Mucosa of gallbladder (tissue), 1 donor: ENCODE measurements around the gene APOA4. TPM values are rescaled to one million over a fixed set of nuclear protein-coding genes. Genes with fewer than 3 reads are reported as not detected.

Experiments
- DNase-seq: peaks from one replicate; pipeline ENCODE4 v3.0.0-alpha.2; 2020; ENCODE audit warnings: low spot score
- total RNA-seq: library from RNA; stranded (reverse); gene quantifications from one replicate; pipeline ENCODE4 v1.2.1, GENCODE V29; 2021
- donor health status: DM: no; HTN: no; CAD: no.

Gene APOA4
- total RNA-seq, 1 donor from 2014 or later, result not detected

- no peak for DNase-seq
Measured at GRCh38 chr11:116830184-116830912, 7.2 kb upstream of the APOA4 start.

DNA sequence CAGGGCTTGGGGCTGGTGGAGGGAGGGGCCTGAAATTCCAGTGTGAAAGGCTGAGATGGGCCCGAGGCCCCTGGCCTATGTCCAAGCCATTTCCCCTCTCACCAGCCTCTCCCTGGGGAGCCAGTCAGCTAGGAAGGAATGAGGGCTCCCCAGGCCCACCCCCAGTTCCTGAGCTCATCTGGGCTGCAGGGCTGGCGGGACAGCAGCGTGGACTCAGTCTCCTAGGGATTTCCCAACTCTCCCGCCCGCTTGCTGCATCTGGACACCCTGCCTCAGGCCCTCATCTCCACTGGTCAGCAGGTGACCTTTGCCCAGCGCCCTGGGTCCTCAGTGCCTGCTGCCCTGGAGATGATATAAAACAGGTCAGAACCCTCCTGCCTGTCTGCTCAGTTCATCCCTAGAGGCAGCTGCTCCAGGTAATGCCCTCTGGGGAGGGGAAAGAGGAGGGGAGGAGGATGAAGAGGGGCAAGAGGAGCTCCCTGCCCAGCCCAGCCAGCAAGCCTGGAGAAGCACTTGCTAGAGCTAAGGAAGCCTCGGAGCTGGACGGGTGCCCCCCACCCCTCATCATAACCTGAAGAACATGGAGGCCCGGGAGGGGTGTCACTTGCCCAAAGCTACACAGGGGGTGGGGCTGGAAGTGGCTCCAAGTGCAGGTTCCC is 6.5 kb upstream of the APOA4 start, which contains the start of gene APOC3:
Gene APOC3 (plus strand): TSS at position 383 of the 659 bp plus-strand sequence. CDS start 676 bp downstream, outside the sequence.
- DNase-seq, result no peak

DNA sequence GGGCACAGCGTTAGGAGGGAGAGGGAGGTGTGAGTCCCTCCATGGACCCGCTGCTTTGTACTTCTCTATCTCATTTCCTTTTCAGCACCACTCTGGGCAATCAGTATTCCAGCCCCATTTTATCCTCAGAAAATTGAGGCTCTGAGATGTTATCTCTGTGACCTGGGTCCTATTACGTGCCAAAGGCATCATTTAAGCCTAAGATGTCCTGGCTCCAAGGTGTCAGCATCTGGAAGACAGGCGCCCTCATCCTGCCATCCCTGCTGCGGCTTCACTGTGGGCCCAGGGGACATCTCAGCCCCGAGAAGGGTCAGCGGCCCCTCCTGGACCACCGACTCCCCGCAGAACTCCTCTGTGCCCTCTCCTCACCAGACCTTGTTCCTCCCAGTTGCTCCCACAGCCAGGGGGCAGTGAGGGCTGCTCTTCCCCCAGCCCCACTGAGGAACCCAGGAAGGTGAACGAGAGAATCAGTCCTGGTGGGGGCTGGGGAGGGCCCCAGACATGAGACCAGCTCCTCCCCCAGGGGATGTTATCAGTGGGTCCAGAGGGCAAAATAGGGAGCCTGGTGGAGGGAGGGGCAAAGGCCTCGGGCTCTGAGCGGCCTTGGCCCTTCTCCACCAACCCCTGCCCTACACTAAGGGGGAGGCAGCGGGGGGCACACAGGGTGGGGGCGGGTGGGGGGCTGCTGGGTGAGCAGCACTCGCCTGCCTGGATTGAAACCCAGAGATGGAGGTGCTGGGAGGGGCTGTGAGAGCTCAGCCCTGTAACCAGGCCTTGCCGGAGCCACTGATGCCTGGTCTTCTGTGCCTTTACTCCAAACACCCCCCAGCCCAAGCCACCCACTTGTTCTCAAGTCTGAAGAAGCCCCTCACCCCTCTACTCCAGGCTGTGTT is 5.8 kb upstream of the APOA4 start:
- DNase-seq, result no peak

GRCh38 chr11:116827461-116827860 is 4.4 kb upstream of the APOA4 start:
- no peak for DNase-seq

DNA sequence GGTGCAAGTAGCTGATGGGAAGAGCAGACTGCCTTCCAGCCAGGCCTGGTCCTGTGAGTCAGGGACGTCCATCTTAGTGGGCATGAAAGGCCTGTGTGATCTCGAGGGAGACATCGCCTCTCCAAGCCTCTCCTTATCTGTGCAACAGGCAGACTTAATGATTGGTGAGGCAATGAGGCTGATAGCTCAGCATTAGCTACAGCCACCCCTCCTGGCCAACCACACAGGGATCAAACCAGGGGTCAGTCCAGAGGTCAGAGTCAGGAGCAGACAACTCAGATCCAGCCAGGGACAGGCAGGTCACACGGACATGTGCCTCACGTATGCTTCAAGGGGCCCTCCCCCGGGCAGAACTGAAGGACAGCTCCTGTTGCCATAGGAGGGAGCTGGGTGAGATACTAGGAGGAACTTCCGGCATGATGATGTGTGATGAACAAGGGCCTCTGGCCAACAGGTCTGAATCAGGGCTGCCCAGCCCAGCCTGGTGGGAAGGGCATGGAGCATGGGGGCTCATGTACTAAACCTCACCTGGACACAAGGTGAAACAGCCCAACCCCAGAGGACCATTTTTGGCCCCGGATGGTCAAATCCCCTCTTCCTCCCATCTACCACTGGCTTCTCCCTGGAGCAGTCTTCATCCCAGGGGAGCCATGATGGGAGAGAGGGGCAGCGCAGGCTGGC is 3.8 kb upstream of the APOA4 start:
- no peak for DNase-seq

- no peak for DNase-seq
Measured at GRCh38 chr11:116825854-116826750, 3.0 kb upstream of the APOA4 start.

DNA sequence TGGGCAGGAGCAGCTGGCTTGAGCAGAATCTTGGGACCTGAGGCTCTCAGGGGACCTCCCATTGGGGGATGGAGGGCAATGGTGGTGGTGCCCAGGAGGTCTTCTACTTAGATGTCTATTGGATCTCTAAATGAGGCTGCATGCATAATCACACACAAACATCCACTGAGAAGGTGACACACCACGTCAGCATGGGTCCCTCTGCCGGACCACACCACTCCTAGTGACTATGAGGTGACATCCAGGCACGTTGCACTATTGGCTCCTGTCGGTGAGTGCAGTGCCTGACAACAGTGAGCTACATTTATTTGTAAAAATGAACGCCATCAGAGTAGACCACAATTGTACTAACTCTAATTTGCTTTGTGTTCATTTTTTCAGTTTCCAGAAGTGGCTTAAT is 2.3 kb upstream of the APOA4 start:
- no peak for DNase-seq

- no peak for DNase-seq
Measured at GRCh38 chr11:116822575-116822974, 529 bp downstream of the APOA4 start.

DNA sequence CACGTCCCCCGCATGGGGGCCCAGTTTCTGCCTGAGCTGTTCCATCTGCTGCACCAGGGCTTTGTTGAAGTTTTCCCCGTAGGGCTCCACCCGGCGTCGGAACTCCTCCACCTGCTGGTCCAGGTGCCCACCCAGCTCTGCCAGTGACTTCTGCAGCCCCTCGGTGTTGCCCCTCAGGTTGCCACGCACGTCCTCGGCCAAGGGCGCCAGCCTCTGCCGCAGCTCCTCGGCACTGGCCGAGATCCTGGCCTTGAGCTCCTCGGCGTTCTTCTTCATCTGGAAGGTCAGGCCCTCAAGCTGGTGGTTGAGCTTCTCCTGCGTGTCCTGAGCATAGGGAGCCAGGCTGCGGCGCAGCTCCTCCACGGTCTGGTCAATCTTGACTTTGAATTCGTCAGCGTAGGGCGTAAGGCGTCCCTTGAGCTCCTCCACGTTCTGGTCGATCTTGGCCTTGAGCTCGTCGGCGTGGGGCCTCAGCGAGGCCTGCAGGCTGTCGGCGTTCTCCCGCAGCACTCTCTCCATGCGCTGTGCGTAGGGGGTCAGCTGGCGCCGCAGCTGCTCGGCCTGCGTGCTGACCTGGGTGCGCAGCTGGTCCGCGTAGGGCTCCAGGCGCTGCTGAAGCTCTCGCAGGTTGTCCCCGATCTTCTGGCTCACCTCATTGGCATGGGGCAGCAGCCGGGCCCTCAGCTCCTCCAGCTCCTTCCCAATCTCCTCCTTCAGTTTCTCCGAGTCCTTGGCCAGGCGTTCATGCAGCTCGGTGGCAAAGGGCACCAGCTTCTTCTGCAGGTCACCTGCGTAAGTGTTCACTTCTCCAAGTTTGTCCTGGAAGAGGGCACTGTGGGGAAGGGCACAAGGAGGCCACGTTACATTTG is 1.8 kb downstream of the APOA4 start:
- no peak for DNase-seq

DNA sequence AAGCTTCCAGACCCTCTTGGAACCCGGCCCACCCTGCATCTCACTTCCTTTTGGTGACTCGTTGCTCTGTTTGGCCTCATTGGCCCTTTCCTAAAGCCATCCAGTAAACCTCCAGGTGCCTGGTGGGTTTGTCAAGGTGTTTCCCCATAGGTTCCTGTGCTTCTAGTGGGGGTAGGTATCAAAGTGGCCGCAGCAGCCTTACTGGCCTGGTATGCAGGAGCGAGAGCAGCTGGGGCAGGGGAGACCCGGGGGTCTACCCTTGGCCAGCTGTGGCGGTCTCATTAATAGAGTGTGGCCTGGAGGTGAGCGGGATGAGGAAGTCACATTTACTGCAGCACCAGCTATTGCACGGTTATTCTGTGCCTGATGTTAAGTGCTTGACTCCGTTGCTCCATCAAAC is 4.1 kb downstream of the APOA4 start:
- DNase-seq, result no peak

DNA sequence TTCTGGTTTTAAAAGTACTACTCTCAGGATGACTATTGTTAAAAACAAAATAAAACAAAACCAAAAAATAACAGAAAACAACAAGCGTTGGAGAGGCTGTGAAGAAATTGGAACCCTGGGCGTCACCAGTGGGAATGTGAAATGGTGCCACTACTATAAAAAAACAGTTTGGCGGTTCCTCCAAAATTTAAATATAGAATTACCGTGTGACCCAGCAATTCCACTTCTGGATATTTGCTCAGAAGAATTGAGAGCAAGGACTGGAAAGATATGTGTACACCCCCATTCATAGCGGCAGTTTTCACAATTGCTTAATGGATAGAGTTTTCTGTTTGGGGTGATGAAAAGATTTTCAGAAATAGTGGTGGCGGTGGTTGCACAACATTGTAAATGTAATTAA is 8.6 kb downstream of the APOA4 start:
- DNase-seq, result no peak

- DNase-seq, result no peak
Measured at GRCh38 chr11:116813781-116814471, 9.2 kb downstream of the APOA4 start.

GRCh38 chr11:116813170-116813569 is 9.9 kb downstream of the APOA4 start:
- DNase-seq, result no peak

DNA sequence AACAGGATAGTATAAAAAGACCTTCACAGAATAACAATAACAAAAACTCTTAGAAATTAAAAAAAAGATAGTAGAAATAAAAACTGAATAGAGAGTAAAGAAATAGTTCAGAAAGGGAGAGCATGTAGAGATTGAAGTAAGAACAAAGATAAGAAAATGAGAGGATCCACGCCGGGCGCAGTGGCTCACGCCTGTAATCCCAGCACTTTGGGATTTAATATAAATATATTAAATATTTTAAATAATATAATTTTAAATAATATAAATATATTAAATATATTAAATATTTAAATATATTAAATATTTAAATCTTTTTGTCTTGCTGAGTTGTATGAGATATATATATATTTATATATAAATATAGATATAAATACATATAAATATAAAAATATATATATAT is 11.0 kb downstream of the APOA4 start:
- DNase-seq, result no peak

GRCh38 chr11:116811194-116811593 is 11.9 kb downstream of the APOA4 start:
- no peak for DNase-seq

DNA sequence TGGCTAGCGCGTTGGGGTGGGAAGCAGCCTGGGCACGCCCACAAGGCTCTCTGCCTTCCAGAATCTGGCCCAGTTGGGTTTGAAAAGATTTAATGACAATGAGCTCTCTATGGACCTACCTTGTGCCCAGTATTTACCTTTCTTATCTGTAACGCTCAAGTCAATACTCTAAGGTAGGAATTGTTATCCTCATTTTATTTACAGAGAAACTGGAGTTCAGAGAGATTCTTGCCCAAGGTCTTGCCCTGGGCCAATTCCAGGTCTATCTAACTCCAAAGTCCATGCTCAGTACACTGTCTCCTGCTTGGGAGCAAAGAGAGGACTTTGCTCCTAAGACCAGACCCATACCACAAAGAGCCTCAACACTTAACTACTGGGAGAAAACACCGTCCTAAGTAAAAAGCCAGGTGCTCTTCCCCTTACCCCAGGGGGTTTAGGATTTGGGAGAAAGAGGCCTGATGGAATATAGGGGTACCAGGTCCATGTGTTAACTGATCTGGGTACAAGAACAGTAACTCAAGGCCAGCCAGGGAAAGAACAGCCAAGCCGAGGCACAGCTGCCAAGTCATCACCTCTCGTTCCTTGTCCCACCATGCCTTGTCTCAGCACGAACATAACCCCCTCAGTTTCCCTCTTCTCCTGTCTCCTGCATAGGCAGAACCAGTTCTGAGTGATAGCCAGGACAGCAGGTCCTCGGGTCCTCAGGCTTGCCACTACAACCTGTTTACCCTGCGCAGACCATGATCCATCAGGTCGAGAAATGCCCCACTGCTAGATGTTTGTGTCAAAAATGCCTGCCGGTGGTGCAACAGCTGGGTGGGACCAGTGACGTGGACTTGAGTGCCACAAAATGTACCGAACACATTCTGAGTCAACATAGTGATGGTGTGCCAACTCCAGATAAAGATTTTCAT is 14.6 kb downstream of the APOA4 start:
- DNase-seq, result peak; percentile 82

GRCh38 chr11:116807601-116808261 is 15.4 kb downstream of the APOA4 start:
- DNase-seq, result no peak

DNA sequence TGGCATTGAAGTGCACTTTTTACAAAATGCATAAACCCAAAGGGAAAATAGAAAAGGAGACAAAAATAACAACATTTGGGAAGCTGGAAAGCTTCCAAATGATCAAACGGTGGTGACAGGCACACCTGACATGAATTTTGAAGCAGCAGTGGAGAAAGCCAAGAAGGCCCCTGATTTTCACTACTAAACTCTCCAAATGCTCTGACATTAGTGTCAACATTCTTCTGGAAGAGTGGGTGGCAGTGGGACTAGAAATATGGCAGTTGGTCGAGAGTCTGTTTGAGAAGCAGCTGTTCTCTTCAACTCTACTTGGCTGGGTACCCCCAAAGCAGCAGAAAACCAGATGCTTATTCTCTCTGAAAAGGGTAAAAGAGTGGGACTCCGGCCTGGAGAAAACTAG is 19.1 kb downstream of the APOA4 start:
- DNase-seq, result no peak
